H4 (cell line): Measurements from ENCODE around the gene ATP6V1C2. TPM values are rescaled to one million over a fixed set of nuclear protein-coding genes. Genes with fewer than 3 reads are reported as not detected.
"Not testable (repeated sequence)": the region's sequence is repeated elsewhere in the genome, so short reads cannot be mapped to it uniquely, and the experiment has no call there.

Source experiments
- DNase-seq: peaks from one replicate; pipeline ENCODE4 v3.0.0-alpha.2; 2015; ENCODE audit warnings: low spot score
- total RNA-seq: library from RNA; depleted of rRNA; stranded (reverse); fragments of >200 nt; shearing (Covaris generic); gene quantifications from 2 replicates; pipeline ENCODE4 v1.2.3, GENCODE V29; 2014

Gene ATP6V1C2
- total RNA-seq, 1 experiment from 2014 or later: 0.04 TPM

DNA sequence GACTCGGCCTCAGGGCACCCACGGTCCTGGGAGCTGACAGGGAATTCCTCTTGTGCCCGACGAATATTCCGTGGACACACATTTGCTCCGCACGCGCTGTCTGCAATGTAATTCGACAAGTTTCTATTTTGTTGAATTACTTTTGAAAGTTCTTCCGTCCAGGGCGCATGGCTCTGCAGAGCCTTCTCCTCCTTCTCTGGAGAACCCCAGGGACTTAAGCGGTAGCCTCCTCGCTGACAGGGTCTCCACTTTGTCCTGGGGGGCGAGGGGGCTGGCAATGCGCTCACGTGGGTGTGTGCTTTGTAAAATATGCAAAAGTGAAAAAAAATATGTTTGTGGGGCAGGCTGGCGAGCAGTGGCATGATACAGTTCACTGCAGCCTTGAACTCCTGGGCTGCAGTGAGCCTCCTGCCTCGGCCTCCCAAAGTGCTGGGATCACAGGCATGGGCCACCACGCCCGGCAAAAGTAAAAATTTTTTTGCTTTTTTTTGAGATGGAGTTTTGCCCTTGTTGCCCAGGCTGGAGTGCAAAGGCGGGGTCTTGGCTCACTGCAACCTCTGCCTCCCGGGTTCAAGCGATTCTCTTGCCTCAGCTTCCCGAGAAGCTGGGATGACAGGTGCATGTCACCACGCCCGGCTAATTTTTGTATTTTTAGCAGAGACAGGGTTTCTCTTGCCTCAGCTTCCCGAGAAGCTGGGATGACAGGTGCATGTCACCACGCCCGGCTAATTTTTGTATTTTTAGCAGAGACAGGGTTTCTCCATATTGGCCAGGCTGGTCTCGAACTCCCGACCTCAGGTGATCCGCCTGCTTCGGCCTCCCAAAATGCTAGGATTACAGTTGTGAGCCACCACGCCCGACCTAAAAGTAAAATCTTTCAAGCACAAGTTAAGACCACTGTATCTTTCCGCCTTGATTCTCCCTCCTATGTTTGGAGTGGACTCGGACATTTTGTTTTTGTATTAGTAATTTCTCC is 92.0 kb downstream of the ATP6V1C2 start:
- not testable (repeated sequence) for DNase-seq

DNA sequence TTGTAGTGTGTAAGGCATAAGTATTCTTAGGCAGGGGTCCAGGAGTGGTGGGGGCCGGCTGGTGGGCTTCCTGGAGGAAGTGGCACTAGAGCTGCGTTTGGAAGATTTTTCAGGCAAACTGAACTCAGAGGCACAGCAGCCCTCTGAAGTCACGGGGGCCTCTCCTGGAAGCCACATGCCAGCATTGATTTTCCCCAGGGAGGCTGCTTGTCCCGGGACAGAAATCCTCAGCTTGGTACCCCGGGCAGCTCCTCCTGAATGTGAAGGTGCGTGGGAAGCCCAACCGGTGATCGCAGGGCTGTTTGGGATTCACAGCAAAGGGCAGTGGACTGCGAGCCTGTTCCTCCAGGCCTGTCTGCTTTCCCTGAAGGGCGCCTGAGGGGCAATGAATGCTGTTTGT is 92.7 kb downstream of the ATP6V1C2 start:
- no peak for DNase-seq

GRCh38 chr2:10814571-10815331 is 93.3 kb downstream of the ATP6V1C2 start:
- DNase-seq: no peak

DNA sequence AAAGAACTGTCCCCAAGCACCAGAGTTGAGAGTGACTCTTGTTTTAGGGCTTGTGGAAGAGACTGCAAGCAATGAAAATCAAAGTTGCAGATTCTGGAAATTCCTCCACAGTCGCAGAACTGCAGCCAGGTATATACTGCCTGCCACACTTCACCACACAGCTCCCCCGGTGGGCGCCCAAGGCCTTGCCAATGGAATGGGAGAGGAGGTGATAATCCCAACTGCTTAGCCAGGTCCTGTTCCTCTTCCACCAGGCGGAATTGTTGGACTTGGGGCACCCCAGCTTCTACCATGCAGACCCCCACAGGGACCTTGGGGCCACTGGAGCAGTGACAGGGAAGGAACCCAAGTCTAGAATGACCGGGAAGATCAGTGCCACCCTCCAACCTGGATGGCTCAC is 96.0 kb downstream of the ATP6V1C2 start:
- DNase-seq: no peak

- not testable (repeated sequence) for DNase-seq
These were observed 96.9 kb downstream of the ATP6V1C2 start for GRCh38 chr2:10818305-10818704.

- DNase-seq: no peak
These were observed 97.6 kb downstream of the ATP6V1C2 start for GRCh38 chr2:10818984-10819383.

GRCh38 chr2:10819714-10820314 is 98.4 kb downstream of the ATP6V1C2 start:
- no peak for DNase-seq

DNA sequence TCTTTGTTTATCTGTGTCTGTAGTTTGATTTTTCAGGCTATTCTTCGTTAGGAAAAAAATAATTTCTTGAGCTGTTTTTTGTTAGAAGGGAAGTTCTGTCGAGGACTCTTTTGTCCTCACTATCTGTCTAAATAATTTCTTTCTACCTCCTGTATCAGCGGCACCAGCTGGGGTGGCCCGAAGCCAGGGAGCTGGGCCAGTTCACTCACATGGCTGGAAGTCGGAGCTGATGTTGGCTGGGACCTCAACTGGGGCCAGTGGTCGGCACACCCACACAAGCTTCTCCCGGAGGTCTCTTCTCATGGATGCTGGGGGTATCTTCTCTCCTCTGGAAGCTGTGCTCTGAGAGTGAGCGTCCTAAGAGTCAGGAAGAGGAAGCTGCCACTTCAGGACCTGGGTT is 99.1 kb downstream of the ATP6V1C2 start:
- no peak for DNase-seq

DNA sequence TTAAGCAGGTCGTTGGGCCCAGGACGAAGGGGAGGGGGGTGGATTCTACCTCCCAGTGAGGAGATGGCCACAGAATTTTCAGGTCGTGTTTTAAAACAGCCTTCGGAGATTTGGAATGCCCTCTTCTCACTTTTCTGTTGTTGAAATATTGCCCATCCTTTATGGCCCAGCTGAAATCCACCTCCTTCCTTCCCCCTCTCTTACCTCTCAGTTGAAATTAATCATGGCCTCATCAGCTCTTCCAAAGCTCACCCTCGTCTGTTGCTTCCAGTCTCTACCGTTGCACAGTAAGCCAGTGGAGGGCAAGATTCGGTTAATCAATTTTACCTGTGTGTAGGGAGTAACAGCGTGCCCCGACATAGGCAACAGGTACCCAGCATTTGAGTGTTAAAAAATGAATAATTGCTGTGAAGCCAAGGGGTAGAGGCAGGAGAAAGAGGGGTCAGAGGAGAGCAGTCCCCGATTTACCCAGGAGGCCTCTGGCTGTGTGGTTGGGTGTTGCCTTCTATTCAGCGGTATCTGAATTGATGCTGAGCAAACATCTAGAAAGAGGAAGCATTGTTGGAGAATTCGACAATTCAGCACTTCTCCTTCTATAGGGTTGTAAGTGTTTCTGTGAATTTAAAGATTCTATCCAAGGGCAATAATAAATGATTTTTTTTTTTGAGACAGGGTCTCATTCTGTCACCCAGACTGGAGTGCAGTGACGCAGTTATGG is 99.7 kb downstream of the ATP6V1C2 start:
- no peak for DNase-seq

GRCh38 chr2:10824191-10824590 is 102.8 kb downstream of the ATP6V1C2 start:
- no peak for DNase-seq

- no peak for DNase-seq
These were observed 104.6 kb downstream of the ATP6V1C2 start for GRCh38 chr2:10826026-10826425.

DNA sequence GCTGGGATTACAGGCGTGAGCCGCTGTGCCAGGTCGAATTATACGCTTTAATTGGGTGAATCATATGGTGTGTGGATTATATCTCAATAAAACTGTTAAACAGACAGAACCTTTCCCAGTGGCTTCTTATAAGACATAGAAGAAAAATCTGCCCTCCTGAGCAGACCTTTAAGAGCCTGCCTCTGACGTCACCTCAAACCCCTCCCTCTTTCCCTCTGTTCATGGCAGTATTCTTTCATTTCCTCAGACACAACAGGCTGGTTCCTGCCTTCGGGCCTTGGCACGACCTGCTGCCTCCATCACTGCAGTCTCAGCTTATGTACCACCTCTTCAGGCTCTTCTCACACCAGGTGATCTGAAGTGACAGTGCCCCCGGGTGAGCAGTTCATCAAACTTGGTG is 105.2 kb downstream of the ATP6V1C2 start:
- no peak for DNase-seq

DNA sequence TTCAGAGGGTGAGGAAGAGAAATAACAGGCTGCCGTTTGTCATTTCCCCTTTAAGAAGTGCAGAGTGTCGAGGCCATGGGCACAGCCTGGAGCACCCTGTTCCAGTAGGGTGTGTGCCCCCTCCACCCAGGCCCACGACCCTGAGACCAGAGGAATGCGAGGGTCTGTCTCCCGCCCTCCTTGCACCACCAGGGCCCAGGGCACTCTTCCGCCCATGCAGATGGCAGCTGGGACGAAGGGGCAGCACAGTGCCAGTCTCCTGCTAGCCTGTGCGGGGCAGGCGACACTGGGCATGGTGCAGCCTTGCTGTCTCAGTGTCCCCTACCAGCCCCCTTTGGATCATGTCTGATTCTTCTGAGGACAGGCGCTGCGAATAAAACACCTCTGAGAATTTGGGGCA is 106.9 kb downstream of the ATP6V1C2 start:
- DNase-seq: no peak

DNA sequence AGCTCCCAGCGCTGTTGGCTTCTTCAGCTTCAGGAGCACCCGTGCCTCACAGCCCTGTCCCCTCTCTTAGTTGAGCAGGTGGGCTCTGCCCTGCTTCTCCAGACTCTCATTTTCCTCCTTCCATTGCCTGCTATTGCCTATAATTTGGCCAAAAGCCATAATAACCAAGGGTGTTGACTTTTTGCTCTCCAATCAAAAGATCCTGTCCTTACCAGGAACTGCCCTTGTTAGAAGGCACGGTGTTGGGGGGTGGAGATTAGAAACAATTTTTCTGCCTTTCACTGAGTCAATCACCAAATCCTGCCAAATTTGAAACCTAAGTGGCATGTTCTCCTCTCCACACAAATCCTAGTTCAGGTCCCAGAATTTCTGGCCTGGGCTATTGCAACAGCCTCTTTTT is 107.9 kb downstream of the ATP6V1C2 start:
- no peak for DNase-seq

DNA sequence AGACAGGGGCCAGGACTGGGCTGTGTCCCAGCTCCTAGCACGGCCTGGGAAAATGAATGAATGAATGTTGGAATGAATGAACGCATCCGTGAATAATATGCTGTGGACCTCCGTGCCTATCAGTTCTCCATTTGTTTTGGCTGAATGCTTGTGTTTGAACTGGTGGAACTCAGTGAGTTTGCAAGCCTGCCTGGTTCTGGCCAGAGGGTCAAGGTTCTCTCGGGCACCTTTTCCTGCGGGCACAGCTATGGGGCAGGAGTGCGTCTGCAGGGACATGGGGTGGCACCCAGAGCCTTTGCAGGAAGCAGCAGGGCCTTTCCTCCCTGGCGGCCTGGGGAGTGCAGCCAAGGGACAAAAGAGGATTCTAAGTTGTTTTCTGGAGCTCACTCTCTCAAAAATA is 108.8 kb downstream of the ATP6V1C2 start:
- no peak for DNase-seq

DNA sequence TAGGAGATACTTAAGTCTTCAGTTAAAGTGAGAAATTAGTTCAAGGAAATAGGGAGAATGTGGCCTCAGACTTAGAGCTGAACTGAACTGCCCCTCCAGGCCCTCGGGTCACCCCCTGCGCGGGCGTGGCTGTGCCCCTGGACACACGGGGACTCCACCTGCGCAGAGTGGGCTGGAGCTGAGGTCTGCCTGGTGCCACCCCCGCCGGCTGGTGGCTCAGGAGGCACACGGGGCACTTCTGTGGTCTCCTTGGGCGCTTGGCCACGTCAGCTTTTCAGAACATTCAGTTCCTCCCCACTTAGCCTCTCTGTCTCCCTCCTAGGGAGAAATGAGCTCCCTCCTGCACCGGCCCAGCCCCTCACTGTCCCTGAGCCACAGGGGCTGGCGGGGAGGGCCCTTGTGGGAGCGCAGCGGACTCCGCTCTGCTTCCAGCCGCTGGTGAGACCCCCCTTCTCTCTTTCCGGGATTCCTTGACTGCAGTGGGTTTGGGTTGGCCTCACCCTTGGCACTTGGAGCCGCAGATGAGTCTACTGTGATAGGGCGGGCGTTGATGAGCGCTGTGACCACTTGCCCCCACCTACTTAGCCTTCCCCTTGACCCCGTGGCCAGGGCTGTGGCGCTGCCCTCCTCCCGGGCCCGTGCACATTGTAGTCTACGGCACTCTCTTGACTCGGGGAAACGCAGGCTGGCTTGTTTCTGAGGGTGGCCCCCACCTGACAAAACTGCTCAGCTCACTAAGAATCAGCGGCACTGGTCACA is 109.4 kb downstream of the ATP6V1C2 start:
- DNase-seq: no peak

DNA sequence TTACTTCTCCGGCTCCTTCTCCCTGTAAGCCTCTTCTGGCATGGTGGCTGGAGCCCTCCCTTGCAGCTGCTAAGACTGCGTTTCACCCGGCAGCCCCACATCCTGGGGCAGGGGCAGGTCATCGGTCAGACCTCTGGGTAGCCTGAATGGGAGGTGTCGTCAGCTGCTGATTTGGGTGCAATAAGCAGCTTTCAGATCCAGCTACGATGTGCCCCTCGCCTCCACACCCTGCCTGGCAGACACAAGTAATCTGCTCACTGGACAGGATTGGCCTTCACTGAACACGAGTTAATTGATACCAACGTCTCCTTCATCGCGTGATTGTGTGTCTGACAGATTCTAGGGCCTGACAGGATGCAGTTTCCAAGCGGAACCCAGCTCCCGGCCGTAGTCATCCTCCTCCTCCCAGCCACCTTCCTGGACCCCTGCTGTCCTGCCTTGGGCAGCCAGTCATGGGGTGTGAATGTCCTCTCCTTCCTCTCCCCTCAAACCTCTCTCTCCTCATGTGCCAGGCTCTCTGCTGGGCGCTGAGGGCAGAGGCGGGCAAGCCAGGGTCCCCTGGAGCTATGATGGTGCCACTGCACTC is 110.1 kb downstream of the ATP6V1C2 start:
- DNase-seq: no peak

DNA sequence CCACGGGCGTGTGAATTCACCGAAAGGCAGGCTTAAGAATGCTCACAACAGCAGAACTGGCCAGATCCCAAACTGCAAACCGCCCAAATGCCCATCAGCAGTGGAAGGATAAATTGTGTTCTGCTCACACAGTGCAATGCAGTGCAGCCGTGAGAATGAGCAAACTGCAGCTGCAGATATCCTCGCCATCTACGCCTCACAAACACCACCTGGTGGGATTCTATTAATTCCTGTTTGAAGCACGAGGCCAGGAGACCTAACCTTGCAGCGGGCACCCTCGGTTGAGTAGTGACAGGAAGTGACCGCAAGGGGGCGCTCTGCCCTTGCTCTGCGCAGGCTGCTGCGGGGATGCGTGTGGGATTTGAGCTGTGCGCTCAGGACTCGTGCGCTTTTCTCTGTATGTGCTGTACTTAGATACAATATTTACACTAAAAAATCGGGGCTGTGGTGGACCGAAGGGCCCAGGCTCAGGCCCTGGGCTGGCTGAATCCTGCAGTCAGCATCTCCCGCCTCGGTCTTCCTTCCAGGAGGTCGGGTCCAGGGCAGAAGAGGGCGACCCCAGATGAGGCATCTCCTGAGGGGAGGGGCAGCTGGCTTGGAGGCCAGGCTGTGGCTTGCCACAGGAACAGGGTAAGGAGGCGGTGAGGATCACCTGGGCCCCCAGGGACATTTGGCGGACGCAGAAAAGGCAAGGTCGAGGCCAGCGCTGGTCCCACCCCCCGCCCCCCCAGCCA is 110.9 kb downstream of the ATP6V1C2 start:
- peak; percentile 60 for DNase-seq

DNA sequence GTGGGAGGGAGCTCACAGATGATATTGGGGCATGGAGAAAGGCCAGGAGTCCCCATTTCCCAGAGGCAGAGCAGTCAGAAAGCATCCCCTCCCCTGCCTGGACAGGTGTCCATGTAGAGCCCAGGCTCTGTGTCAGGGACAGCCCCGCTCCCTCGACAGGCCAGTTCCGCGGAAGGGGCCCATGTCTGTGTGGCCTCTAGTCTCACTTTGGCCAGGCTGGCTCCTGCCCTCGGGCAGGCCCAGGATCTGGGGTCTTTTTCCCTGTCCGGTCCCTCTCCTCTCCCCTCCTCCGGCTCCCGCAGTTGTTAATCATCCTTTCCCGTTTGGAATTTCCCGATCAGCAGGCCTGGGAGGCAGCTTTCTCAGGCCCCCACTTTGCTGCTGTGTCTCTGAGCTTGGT is 111.6 kb downstream of the ATP6V1C2 start:
- no peak for DNase-seq
